Neuronal stem cell (in vitro differentiated cells): ENCODE results near the gene MAMLD1.

ENCODE experiments used
- DNase-seq: peaks from one replicate; pipeline ENCODE4 v3.0.0-alpha.2; 2013; ENCODE audit warnings: low spot score
- H2AFZ ChIP-seq: one replicate; pipeline ENCODE4 v1.6.1; 2013; ENCODE audit warnings: mild to moderate bottlenecking, low read length, inconsistent platforms
- H2AK5ac ChIP-seq: 2 replicates; pipeline ENCODE4 v1.6.1; 2013; ENCODE audit warnings: low read depth, mild to moderate bottlenecking, inconsistent platforms, low read length, moderate library complexity, mixed read lengths
- H2BK120ac ChIP-seq: 2 replicates; pipeline ENCODE4 v1.6.1; 2013; ENCODE audit warnings: low read depth, mild to moderate bottlenecking, inconsistent platforms, low read length, moderate library complexity, mixed read lengths
- H2BK12ac ChIP-seq: one replicate; pipeline ENCODE4 v1.6.1; 2013; ENCODE audit warnings: low read length, inconsistent platforms
- H2BK15ac ChIP-seq: 2 replicates; pipeline ENCODE4 v1.6.1; 2013; ENCODE audit warnings: mild to moderate bottlenecking, low read length, inconsistent platforms, mixed read lengths
- H2BK5ac ChIP-seq: one replicate; pipeline ENCODE4 v1.6.1; 2013; ENCODE audit warnings: inconsistent platforms, mild to moderate bottlenecking, low read length, moderate library complexity
- H3K14ac ChIP-seq: one replicate; pipeline ENCODE4 v1.6.1; 2013; ENCODE audit warnings: low read length, inconsistent platforms
- H3K18ac ChIP-seq: 2 replicates; pipeline ENCODE4 v1.6.1; 2013; ENCODE audit warnings: low read length, inconsistent platforms
- H3K23ac ChIP-seq: 2 replicates; pipeline ENCODE4 v1.6.1; 2013; ENCODE audit warnings: low read depth, mild to moderate bottlenecking, mixed read lengths, low read length, inconsistent platforms; ENCODE audit not compliant: poor library complexity
- H3K27ac ChIP-seq: replicated peaks from 3 replicates; pipeline ENCODE4 v1.5.1; 2013; ENCODE audit warnings: low read length, inconsistent platforms
- H3K27me3 ChIP-seq, 3 experiments: 2 replicates each; pipeline ENCODE4 v1.6.1; 2013; ENCODE audit warnings: low read length in 3 of 3, mild to moderate bottlenecking in 2 of 3, inconsistent platforms in 1 of 3, low read depth in 1 of 3, mixed read lengths in 1 of 3, moderate library complexity in 1 of 3; ENCODE audit not compliant: control insufficient read depth in 3 of 3, insufficient read depth in 3 of 3
- H3K36me3 ChIP-seq, 2 donors: replicated peaks in 1 of 2; 2 replicates each; pipeline ENCODE4 v1.6.1; 2013; ENCODE audit warnings: low read length in 2 of 2; ENCODE audit not compliant: control insufficient read depth in 2 of 2, insufficient read depth in 2 of 2
- H3K4ac ChIP-seq: 2 replicates; pipeline ENCODE4 v1.6.1; 2013; ENCODE audit warnings: inconsistent platforms, mild to moderate bottlenecking, low read length, moderate library complexity
- H3K4me1 ChIP-seq, 2 donors: 1 replicate in 1 of 2; 2 replicates in 1 of 2; pipeline ENCODE4 v1.6.1; 2013; ENCODE audit warnings: low read length in 2 of 2, low read depth in 1 of 2; ENCODE audit not compliant: control insufficient read depth in 2 of 2, insufficient read depth in 1 of 2
- H3K4me2 ChIP-seq: one replicate; pipeline ENCODE4 v1.6.1; 2013; ENCODE audit warnings: mild to moderate bottlenecking, low read length, inconsistent platforms; ENCODE audit not compliant: insufficient read depth, poor library complexity, severe bottlenecking
- H3K4me3 ChIP-seq, 2 donors: 2 replicates each; pipeline ENCODE4 v1.5.1; 2013; ENCODE audit warnings: low read length in 2 of 2, mild to moderate bottlenecking in 2 of 2, inconsistent platforms in 1 of 2, moderate library complexity in 1 of 2
- H3K79me1 ChIP-seq: one replicate; pipeline ENCODE4 v1.6.1; 2013; ENCODE audit warnings: low read depth, mild to moderate bottlenecking, inconsistent platforms, low read length, moderate library complexity
- H3K9ac ChIP-seq: one replicate; pipeline ENCODE4 v1.6.1; 2013; ENCODE audit warnings: mild to moderate bottlenecking, low read depth, low read length, inconsistent platforms; ENCODE audit not compliant: poor library complexity
- H3K9me3 ChIP-seq, 2 donors: replicated peaks in 1 of 2; 2 replicates each; pipeline versions ENCODE3 to v1.6.1; 2013; ENCODE audit warnings: low read length in 2 of 2, mild to moderate bottlenecking in 2 of 2, inconsistent platforms in 1 of 2, low read depth in 1 of 2, mixed read lengths in 1 of 2, moderate library complexity in 1 of 2; ENCODE audit not compliant: control insufficient read depth in 2 of 2, insufficient read depth in 1 of 2
- H4K8ac ChIP-seq: one replicate; pipeline ENCODE4 v1.6.1; 2013; ENCODE audit warnings: low read depth, mild to moderate bottlenecking, inconsistent platforms, low read length, moderate library complexity
- H4K91ac ChIP-seq: one replicate; pipeline ENCODE4 v1.6.1; 2013; ENCODE audit warnings: low read length, low read depth, mild to moderate bottlenecking, inconsistent platforms; ENCODE audit not compliant: poor library complexity
- WGBS, 2 donors: extraction: QIAGEN DNeasy Blood & Tissue Kit; methylation state at CpG; one replicate each; pipeline ENCODE4 v1.1.7; 2013; ENCODE audit warnings: missing lambda C conversion rate in 2 of 2, mixed read lengths in 1 of 2; ENCODE audit not compliant: insufficient read length in 2 of 2, insufficient replicate concordance in 1 of 2; ENCODE audit errors: extremely low coverage in 2 of 2; 5-methylcytosine and 5-hydroxymethylcytosine counted together

MAMLD1 gene

DNA sequence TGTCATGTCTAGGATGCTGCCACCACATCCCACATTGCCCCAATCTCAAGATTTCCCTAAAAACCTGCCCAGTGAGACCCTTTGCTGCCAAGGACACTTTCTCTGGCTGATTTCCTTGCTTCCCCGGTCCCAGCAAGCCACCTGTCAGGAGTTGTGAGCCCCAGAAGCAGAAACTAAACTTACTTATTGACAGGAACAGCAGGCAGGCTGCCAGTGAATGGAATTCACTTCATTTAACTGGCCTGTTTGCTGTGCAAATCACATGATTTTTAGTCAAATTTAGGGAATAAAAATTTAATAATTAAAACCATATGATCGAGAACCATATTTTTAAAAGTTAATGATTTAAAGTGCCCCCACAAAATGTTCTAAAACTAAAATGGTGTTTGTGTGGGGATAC is 48.5 kb downstream of the MAMLD1 start:
- no peaks in the 10 kb centered on the region for H3K79me1 ChIP-seq
- no peak overlapping the region for H2BK5ac ChIP-seq
- H2AK5ac ChIP-seq = no peak overlapping the region
- WGBS, 2 donors = no CpG with 5 or more reads among the region's 2 CpGs
- H3K9ac ChIP-seq = no peak overlapping the region
- no peak overlapping the region for H3K14ac ChIP-seq
- H3K9me3 ChIP-seq = no peaks in the 10 kb centered on the region
- H4K91ac ChIP-seq = no peak overlapping the region
- H2AFZ ChIP-seq = no peak overlapping the region
- H3K18ac ChIP-seq = no peak overlapping the region
- H3K27me3 ChIP-seq = no peaks in the 10 kb centered on the region
- DNase-seq = no peak
- no peak overlapping the region for H4K8ac ChIP-seq
- H3K36me3 ChIP-seq = no peaks in the 10 kb centered on the region
- H3K4ac ChIP-seq = no peak overlapping the region
- no peak overlapping the region for H3K4me2 ChIP-seq
- H2BK120ac ChIP-seq = no peak overlapping the region
- H3K4me1 ChIP-seq = peaks cover 0 to 3% of the 10 kb centered on the region in 2 donors
- no peak overlapping the region for H3K4me3 ChIP-seq
- no peak overlapping the region for H3K23ac ChIP-seq
- no peak overlapping the region for H2BK15ac ChIP-seq
- H3K27ac ChIP-seq = no peak overlapping the region
- H2BK12ac ChIP-seq = no peak overlapping the region

DNA sequence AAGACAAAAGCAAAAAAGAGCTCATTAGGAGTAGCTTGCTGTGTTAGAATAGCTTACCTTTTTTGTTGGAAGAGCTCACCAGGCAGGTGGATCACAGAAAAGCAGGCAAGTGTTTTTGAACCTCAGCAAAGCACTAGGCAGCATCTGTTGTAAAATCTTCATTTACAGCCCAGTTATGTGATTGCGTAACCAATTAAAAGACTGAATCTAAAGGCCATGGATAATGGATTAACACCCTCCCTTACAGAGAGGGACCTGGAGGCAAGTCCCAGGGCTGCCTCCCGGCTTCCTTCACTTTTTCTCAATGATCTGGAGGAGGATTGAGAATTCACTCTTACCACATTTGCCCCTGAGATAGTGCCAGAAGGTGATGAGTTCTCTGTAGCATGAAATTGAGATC is 51.1 kb downstream of the MAMLD1 start:
- H2AK5ac ChIP-seq = no peak overlapping the region
- no peak overlapping the region for H3K18ac ChIP-seq
- no peak for DNase-seq
- no peak overlapping the region for H2BK12ac ChIP-seq
- H3K4ac ChIP-seq = no peak overlapping the region
- H2BK15ac ChIP-seq = no peak overlapping the region
- H4K91ac ChIP-seq = no peak overlapping the region
- H3K27me3 ChIP-seq = no peaks in the 10 kb centered on the region
- no peak overlapping the region for H3K23ac ChIP-seq
- WGBS, 2 donors = no CpG with 5 or more reads among the region's 2 CpGs
- H3K9ac ChIP-seq = no peak overlapping the region
- no peak overlapping the region for H3K4me3 ChIP-seq
- H3K9me3 ChIP-seq = no peaks in the 10 kb centered on the region
- peaks cover 0 to 3% of the 10 kb centered on the region in 2 donors for H3K4me1 ChIP-seq
- no peak overlapping the region for H3K14ac ChIP-seq
- H3K27ac ChIP-seq = no peak overlapping the region
- H4K8ac ChIP-seq = no peak overlapping the region
- no peaks in the 10 kb centered on the region for H3K36me3 ChIP-seq
- no peak overlapping the region for H3K4me2 ChIP-seq
- H2AFZ ChIP-seq = no peak overlapping the region
- H2BK5ac ChIP-seq = no peak overlapping the region
- H3K79me1 ChIP-seq = no peaks in the 10 kb centered on the region
- H2BK120ac ChIP-seq = no peak overlapping the region

DNA sequence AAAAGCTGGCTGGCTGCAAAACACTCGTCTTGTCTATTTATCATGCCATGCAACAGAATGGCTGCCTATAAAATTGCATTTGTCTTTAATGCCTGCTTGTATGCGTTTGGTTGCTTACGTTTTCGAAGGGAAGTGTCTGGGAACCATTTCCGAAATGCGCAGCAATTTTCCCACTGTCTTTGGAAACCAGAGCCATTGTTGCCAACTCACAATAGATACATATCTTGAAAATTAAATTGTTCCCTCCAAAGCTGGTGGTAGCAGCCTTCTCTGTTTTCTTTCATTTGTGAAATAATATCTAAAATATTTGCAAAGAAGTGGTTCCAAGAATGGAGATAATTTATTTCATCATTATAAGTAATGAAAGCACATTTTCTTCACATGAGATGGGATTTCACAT is 53.4 kb downstream of the MAMLD1 start:
- Histone ChIP-seq H2BK15ac (no peak overlapping the region), H3K4ac (no peak overlapping the region), H2AFZ (no peak overlapping the region), H3K36me3 (no peaks in the 10 kb centered on the region), H3K27me3 (no peaks in the 10 kb centered on the region), H3K9ac (no peak overlapping the region), H4K91ac (no peak overlapping the region), H3K18ac (no peak overlapping the region), H3K79me1 (no peaks in the 10 kb centered on the region), H3K27ac (no peak overlapping the region), H2BK120ac (no peak overlapping the region), H3K4me1 (peaks cover 0 to 2% of the 10 kb centered on the region in 2 donors), H2BK12ac (no peak overlapping the region), H2BK5ac (no peak overlapping the region), H2AK5ac (no peak overlapping the region), H3K23ac (no peak overlapping the region), H4K8ac (no peak overlapping the region), H3K4me2 (no peak overlapping the region), H3K4me3 (no peak overlapping the region), H3K9me3 (no peaks in the 10 kb centered on the region), H3K14ac (no peak overlapping the region)
- DNase-seq = no peak
- WGBS, 2 donors = no CpG with 5 or more reads among the region's 6 CpGs

DNA sequence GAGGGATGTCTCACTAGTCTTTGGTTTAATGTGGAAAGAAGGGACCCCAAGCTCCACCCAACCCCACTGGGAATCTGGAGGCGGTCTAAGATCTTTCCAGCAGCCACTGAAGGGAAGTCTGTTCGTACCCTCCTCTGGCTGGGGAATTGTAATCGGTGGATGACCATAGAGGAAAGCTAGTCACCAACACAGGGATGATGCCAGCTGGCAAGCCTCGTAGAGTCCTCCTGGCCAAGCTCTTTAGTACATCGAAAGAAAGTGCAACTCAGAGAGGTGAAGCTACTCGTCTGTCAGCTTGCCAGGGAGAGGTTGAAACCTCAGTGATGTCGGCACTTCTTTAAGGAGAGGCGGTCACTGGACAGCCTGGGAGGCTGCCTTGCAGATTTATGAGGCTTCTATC is 58.7 kb downstream of the MAMLD1 start:
- Histone ChIP-seq H3K4me1 (no peaks in the 10 kb centered on the region), H3K9ac (no peak overlapping the region), H2AFZ (no peak overlapping the region), H2BK120ac (no peak overlapping the region), H4K8ac (no peak overlapping the region), H2BK12ac (no peak overlapping the region), H2BK15ac (no peak overlapping the region), H3K36me3 (no peaks in the 10 kb centered on the region), H3K4ac (no peak overlapping the region), H3K27me3 (no peaks in the 10 kb centered on the region), H2BK5ac (no peak overlapping the region), H3K9me3 (no peaks in the 10 kb centered on the region), H3K23ac (no peak overlapping the region), H3K4me2 (no peak overlapping the region), H3K27ac (no peak overlapping the region), H3K79me1 (no peaks in the 10 kb centered on the region), H3K4me3 (no peak overlapping the region), H2AK5ac (no peak overlapping the region), H3K18ac (no peak overlapping the region), H3K14ac (no peak overlapping the region), H4K91ac (no peak overlapping the region)
- WGBS, 2 donors = no CpG with 5 or more reads among the region's 8 CpGs
- no peak for DNase-seq
